ENCODE measurements around the gene RAB33B.

Gene RAB33B

GRCh38 chr4:139481465-139481864, 27.5 kb downstream of the RAB33B start:
- Histone ChIP-seq H3K79me2 (ENCODE audit: control insufficient read depth, low read length) (no peaks in the 10 kb centered on the region), H3K36me3 (ENCODE audit: control insufficient read depth, low read length) (no peaks in the 10 kb centered on the region), H3K9me3 (ENCODE audit: control insufficient read depth, insufficient read depth, low read length) (no peaks in the 10 kb centered on the region), H4K20me1 (ENCODE audit: control insufficient read depth, insufficient read depth, low read depth, low read length) (no peaks in the 10 kb centered on the region), H3K4me3 (ENCODE audit: low read length) (no peak overlapping the region), H3K9me2 (replicated peaks; ENCODE audit: control insufficient read depth, low read length) (no peaks in the 10 kb centered on the region), H3K4me1 (ENCODE audit: control insufficient read depth, low read length) (no peaks in the 10 kb centered on the region), H3F3A (ENCODE audit: control insufficient read depth, insufficient read depth) (no peaks in the 10 kb centered on the region), H3K27ac (ENCODE audit: low read depth, low read length) (no peak overlapping the region), H3K27me3 (ENCODE audit: control insufficient read depth, low read length) (no peaks in the 10 kb centered on the region), H3K4me2 (ENCODE audit: low read length) (no peak overlapping the region)
- TF ChIP-seq EZH2phosphoT487 (IDR thresholded peaks at IDR 0.05; ENCODE audit: borderline replicate concordance, low read length) = no peak
- TF ChIP-seq, protein P1, sequence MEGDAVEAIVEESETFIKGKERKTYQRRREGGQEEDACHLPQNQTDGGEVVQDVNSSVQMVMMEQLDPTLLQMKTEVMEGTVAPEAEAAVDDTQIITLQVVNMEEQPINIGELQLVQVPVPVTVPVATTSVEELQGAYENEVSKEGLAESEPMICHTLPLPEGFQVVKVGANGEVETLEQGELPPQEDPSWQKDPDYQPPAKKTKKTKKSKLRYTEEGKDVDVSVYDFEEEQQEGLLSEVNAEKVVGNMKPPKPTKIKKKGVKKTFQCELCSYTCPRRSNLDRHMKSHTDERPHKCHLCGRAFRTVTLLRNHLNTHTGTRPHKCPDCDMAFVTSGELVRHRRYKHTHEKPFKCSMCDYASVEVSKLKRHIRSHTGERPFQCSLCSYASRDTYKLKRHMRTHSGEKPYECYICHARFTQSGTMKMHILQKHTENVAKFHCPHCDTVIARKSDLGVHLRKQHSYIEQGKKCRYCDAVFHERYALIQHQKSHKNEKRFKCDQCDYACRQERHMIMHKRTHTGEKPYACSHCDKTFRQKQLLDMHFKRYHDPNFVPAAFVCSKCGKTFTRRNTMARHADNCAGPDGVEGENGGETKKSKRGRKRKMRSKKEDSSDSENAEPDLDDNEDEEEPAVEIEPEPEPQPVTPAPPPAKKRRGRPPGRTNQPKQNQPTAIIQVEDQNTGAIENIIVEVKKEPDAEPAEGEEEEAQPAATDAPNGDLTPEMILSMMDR (IDR thresholded peaks at IDR 0.05; ENCODE audit: low read depth, low read length, poor library complexity, severe bottlenecking) = no peak

GRCh38 chr4:139483000-139483399, 29.1 kb downstream of the RAB33B start:
- Histone ChIP-seq H3K36me3 (ENCODE audit: control insufficient read depth, low read length) (no peaks in the 10 kb centered on the region), H3K27ac (ENCODE audit: low read depth, low read length) (no peak overlapping the region), H3K9me3 (ENCODE audit: control insufficient read depth, insufficient read depth, low read length) (no peaks in the 10 kb centered on the region), H3K4me1 (ENCODE audit: control insufficient read depth, low read length) (no peaks in the 10 kb centered on the region), H3K79me2 (ENCODE audit: control insufficient read depth, low read length) (no peaks in the 10 kb centered on the region), H3F3A (ENCODE audit: control insufficient read depth, insufficient read depth) (0 out of 2 replicates have a peak, but pooled peaks cover 2% of the 10 kb centered on the region), H3K9me2 (replicated peaks; ENCODE audit: control insufficient read depth, low read length) (no peaks in the 10 kb centered on the region), H3K4me3 (ENCODE audit: low read length) (no peak overlapping the region), H3K27me3 (ENCODE audit: control insufficient read depth, low read length) (no peaks in the 10 kb centered on the region), H3K4me2 (ENCODE audit: low read length) (no peak overlapping the region), H4K20me1 (ENCODE audit: control insufficient read depth, insufficient read depth, low read depth, low read length) (no peaks in the 10 kb centered on the region)
- no peak for TF ChIP-seq EZH2phosphoT487 (IDR thresholded peaks at IDR 0.05; ENCODE audit: borderline replicate concordance, low read length)
- TF ChIP-seq, protein P1 (IDR thresholded peaks at IDR 0.05; ENCODE audit: low read depth, low read length, poor library complexity, severe bottlenecking) = no peak

- H3F3A ChIP-seq (ENCODE audit: control insufficient read depth, insufficient read depth) = 0 out of 2 replicates have a peak, but pooled peaks cover 2% of the 10 kb centered on the region
- H4K20me1 ChIP-seq (ENCODE audit: control insufficient read depth, insufficient read depth, low read depth, low read length) = no peaks in the 10 kb centered on the region
- no peak overlapping the region for H3K4me3 ChIP-seq (ENCODE audit: low read length)
- H3K27me3 ChIP-seq (ENCODE audit: control insufficient read depth, low read length) = no peaks in the 10 kb centered on the region
- H3K9me2 ChIP-seq (replicated peaks; ENCODE audit: control insufficient read depth, low read length) = no peaks in the 10 kb centered on the region
- TF ChIP-seq, protein P1 (IDR thresholded peaks at IDR 0.05; ENCODE audit: low read depth, low read length, poor library complexity, severe bottlenecking) = no peak
- TF ChIP-seq EZH2phosphoT487 (IDR thresholded peaks at IDR 0.05; ENCODE audit: borderline replicate concordance, low read length) = no peak
- no peaks in the 10 kb centered on the region for H3K79me2 ChIP-seq (ENCODE audit: control insufficient read depth, low read length)
- H3K4me1 ChIP-seq (ENCODE audit: control insufficient read depth, low read length) = no peaks in the 10 kb centered on the region
- H3K9me3 ChIP-seq (ENCODE audit: control insufficient read depth, insufficient read depth, low read length) = no peaks in the 10 kb centered on the region
- no peak overlapping the region for H3K27ac ChIP-seq (ENCODE audit: low read depth, low read length)
- H3K4me2 ChIP-seq (ENCODE audit: low read length) = no peak overlapping the region
- H3K36me3 ChIP-seq (ENCODE audit: control insufficient read depth, low read length) = no peaks in the 10 kb centered on the region
These were observed 30.9 kb downstream of the RAB33B start for GRCh38 chr4:139484783-139485311.

Data from DOHH2 (cell line).